Stimulated activated CD8-positive, alpha-beta memory T cell treated with anti-CD3 and anti-CD28 coated beads, Interleukin-12 subunit alpha, Interleukin-12 subunit beta, amount 100 ng/mL, for 4 hours (primary cell): ENCODE data around the gene NEDD4.
"Not testable (repeated sequence)": the region's sequence is repeated elsewhere in the genome, so short reads cannot be mapped to it uniquely, and the experiment has no call there.

Experiments used
- DNase-seq: peaks from one replicate; pipeline ENCODE4 v3.0.0-alpha.2; 2020; ENCODE audit warnings: low read depth

The NEDD4 gene

DNA sequence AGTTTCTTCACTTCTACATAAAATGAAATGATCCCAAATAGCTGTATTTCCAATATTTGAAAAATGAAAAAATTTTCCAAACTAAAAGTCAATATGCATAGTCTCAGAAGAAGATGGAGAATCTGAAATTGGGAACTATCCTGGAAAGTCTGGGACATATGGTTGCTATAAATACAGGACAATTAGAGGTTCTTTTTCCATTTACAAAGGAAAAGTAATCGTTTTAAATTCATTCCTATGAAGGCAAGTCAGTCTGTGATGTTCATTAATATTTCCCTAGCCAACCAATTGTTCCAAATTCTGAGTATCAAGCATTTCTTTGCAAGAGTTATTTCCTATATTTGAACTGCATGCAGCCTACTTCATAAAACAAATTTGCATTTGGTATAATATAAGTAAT, 102.2 kb downstream of the NEDD4 start:
- DNase-seq: no peak

DNA sequence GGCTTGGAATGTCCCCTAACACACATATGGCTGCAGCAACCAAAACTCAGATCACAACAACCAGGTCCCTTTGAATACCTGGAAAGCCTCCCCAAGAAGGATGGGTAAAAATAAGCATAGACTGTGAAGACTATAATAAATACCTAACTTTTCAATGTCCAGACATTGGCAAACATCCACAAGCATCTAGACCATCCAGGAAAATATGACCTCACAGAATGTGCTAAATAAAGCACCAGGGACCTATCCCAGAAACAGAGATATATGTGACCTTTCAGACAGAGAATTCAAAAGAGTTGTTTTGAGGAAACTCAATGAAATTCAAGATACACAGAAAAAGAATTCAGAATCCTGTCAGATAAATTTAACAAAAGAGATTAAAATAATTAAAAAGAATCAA, 109.2 kb downstream of the NEDD4 start:
- DNase-seq: no peak

DNA sequence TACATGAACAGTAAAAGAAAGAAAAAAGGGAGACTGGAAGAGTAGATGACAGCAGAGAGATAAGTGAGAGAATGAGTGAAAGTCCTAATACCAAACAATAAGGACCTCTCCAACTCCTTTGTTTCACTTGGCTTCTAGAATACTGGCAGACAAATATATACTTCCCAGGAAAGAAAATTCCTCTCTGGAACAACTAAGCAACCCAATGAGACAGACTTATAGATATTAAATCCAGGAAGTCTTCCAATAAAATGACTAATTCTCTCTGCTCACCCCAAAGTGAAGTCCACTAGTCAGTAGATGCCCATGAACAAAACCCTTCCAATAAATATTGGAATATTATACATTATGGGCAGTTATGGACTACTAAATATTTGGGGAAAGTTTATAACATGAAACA, 114.2 kb downstream of the NEDD4 start:
- DNase-seq: no peak

- DNase-seq: no peak
These were observed 120.2 kb downstream of the NEDD4 start for GRCh38 chr15:55873024-55873720.

- no peak for DNase-seq
These were observed 120.9 kb downstream of the NEDD4 start for GRCh38 chr15:55872471-55872870.

- no peak for DNase-seq
These were observed 123.8 kb downstream of the NEDD4 start for GRCh38 chr15:55869660-55870059.

DNA sequence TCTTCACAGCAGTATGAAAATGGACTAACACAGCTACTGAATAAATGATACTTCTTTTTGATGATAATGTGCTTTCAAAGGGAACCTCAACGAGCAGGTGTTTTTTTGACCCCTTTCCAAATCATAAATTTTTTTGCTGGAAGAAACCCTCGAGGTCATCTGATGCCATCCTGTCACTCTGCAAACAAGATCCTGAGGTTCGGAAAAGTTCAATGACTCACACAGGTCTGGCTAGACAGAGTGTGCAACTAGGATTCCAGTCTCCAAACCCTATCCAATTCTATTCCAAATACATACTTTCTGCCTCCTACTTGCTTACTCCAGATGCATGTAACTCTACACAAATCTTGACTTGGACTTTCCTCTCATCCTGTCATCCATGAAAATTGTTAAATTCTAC, 124.7 kb downstream of the NEDD4 start:
- DNase-seq: no peak

- not testable (repeated sequence) for DNase-seq
These were observed 125.1 kb downstream of the NEDD4 start for GRCh38 chr15:55868291-55868690.

GRCh38 chr15:55863911-55864310, 129.5 kb downstream of the NEDD4 start:
- DNase-seq: no peak

DNA sequence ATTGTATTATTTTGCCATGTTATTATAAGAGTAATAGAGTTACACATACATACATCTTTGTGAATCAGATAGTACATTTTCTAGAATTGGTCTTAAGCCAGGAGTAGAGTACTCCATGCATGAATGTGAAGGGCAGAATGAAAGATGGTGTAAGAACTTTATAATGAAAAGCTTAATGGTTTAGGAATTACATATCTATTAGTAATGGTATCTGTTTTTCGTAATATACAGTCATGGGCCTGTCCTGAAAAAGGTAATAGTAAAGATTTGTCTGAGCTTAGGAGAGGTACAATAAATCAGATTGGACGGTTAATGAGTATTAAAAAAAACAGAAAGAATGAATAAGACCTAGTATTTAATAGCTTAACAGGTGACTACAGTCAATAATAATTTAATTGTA, 132.3 kb downstream of the NEDD4 start:
- no peak for DNase-seq

GRCh38 chr15:55860468-55860867, 132.9 kb downstream of the NEDD4 start:
- DNase-seq: no peak

DNA sequence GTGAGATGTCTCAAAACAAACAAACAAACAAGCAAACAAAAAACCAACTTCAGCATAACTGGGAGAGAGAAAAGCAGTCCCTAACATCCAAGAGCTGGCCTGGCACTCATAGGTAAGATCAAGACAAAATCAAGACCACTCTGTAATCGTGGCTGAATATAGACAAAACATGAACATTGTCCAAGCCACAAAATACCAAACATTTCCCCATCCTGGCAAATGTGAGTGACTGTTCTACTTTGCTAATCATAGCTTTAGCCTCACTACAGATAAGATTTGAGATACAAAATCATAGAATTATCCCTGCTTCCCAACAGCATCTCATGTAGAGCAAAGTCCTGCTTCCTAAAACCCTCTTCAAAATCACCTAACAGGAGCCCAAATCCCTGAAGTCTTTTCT, 133.7 kb downstream of the NEDD4 start:
- DNase-seq: no peak

- no peak for DNase-seq
These were observed 134.8 kb downstream of the NEDD4 start for GRCh38 chr15:55858661-55859060.

DNA sequence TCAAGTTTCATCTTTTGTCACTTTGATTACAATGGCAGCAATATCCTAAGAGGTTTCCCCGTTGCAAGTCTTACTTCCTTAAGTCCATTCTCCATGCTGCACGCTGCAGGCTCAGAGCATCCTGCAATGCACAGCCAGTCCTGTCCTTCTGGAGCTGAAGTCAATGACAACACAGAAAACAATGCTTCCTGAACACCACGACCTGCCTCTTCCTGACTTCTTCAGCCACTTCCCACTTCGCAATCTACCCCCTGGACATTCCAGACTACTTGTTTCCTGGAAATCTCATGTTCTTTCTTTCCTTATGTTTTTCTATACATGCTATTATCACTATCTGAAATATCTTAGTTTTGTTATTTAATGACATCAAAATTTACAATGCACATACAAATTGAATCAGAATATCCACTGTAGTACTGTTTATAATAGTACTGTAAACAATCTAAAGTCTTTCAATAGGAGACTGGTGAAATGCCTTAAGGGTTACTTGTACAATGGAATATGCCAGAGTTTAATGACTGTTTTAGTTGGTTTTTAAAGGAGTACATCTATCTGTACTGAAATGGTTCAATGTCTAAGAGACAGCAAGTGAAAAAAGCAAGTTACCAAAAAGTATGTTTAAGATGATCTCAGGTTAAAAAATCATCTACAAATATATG, 136.8 kb downstream of the NEDD4 start:
- DNase-seq: no peak

GRCh38 chr15:55853134-55853533, 140.3 kb downstream of the NEDD4 start:
- no peak for DNase-seq

GRCh38 chr15:55846116-55846707, 147.2 kb downstream of the NEDD4 start:
- DNase-seq: no peak

- DNase-seq: not testable (repeated sequence)
These were observed 150.5 kb downstream of the NEDD4 start for GRCh38 chr15:55842897-55843296.

- no peak for DNase-seq
These were observed 157.5 kb downstream of the NEDD4 start for GRCh38 chr15:55835866-55836265.

- DNase-seq: no peak
These were observed 159.1 kb downstream of the NEDD4 start for GRCh38 chr15:55834331-55834730.

GRCh38 chr15:55829826-55830225, 163.6 kb downstream of the NEDD4 start:
- DNase-seq: no peak

- DNase-seq: no peak
These were observed 165.5 kb downstream of the NEDD4 start for GRCh38 chr15:55827955-55828354.

DNA sequence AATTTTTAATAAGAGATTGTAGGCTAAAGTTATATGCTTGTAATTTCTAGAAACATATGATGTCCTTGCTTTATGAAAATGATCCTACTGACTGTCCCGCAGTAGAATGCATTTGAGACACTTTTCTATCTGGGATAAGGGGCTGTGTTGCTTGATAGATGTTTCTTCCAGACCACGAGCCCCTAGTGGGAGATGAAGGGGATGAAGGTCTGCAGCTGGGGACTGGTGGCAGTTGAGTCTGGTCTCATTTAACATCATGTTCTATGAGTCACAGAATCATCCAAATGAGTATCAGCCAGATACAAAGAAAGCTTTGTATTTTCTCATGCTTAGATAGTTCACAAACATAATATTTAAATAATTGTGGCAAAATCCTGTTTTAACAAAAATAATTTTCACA, 166.2 kb downstream of the NEDD4 start:
- DNase-seq: no peak

DNA sequence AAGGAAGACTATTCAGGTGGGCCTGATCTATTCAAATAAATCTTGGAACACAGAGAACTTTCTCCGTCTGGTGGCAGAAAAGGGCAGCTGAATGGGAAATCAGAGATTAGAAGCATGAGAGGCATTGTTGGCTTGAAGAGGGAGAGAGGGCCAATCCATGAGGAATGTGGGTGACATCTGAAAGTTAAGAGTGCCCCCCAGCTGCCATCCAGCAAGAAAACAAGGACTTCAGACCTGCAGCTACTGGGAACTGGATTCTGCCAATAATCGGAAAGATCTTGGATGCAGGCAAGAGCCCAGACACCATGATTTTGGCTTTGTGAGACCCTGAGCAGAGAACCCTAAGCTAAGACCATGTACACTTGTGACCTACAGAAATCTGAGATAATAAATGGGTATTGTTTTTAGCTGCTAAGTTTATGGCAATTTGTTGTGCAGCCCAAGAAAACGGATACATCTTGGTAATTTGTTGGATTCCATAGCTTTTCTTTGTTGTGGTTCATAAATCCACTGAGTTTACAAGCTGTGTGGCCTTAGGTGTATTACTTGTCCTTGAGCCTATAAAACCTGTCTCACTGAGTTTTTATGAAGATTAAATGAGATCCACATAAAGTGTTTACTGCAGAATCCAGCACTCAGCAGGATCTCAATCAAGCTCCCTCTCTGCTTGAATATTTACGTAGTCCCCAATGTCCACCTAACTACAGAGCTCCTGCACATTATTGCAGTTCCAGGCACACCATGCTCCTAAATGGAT, 168.4 kb downstream of the NEDD4 start:
- DNase-seq: no peak
